ENCODE data around the gene NIPBL.

NIPBL gene

GRCh38 chr5:36875051-36875789 is 1.3 kb upstream of the NIPBL start:
- TF ChIP-seq, protein P1, sequence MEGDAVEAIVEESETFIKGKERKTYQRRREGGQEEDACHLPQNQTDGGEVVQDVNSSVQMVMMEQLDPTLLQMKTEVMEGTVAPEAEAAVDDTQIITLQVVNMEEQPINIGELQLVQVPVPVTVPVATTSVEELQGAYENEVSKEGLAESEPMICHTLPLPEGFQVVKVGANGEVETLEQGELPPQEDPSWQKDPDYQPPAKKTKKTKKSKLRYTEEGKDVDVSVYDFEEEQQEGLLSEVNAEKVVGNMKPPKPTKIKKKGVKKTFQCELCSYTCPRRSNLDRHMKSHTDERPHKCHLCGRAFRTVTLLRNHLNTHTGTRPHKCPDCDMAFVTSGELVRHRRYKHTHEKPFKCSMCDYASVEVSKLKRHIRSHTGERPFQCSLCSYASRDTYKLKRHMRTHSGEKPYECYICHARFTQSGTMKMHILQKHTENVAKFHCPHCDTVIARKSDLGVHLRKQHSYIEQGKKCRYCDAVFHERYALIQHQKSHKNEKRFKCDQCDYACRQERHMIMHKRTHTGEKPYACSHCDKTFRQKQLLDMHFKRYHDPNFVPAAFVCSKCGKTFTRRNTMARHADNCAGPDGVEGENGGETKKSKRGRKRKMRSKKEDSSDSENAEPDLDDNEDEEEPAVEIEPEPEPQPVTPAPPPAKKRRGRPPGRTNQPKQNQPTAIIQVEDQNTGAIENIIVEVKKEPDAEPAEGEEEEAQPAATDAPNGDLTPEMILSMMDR (IDR thresholded peaks at IDR 0.05) = no peak
- Histone ChIP-seq H3K27ac (peak overlapping the region; percentile 96), H3K4me1 (peaks cover 10% of the 10 kb centered on the region), H3K36me3 (ENCODE audit: control insufficient read depth, insufficient read depth, low read length) (no peaks in the 10 kb centered on the region), H3K4me2 (ENCODE audit: low read length) (peak overlapping the region; percentile 71), H3K27me3 (ENCODE audit: control insufficient read depth, insufficient read depth, low read length) (no peaks in the 10 kb centered on the region), H3K79me2 (peaks cover 8% of the 10 kb centered on the region), H3K9ac (peak overlapping the region; percentile 87), H2AFZ (peak overlapping the region; percentile 92), H3K9me3 (ENCODE audit: control insufficient read depth, low read length) (no peaks in the 10 kb centered on the region), H3K4me3 (ENCODE audit: low read depth, low read length) (peak overlapping the region; percentile 94)

GRCh38 chr5:36875790-36876298 is 725 bp upstream of the NIPBL start:
- Histone ChIP-seq H3K9me3 (ENCODE audit: control insufficient read depth, low read length) (no peaks in the 10 kb centered on the region), H3K27ac (peak overlapping the region; percentile 96), H3K27me3 (ENCODE audit: control insufficient read depth, insufficient read depth, low read length) (no peaks in the 10 kb centered on the region), H3K4me3 (ENCODE audit: low read depth, low read length) (peak overlapping the region; percentile 94), H3K9ac (peak overlapping the region; percentile 87), H3K79me2 (peaks cover 8% of the 10 kb centered on the region), H3K4me2 (ENCODE audit: low read length) (peak overlapping the region; percentile 71), H2AFZ (peak overlapping the region; percentile 92), H3K36me3 (ENCODE audit: control insufficient read depth, insufficient read depth, low read length) (no peaks in the 10 kb centered on the region), H3K4me1 (peaks cover 10% of the 10 kb centered on the region)
- TF ChIP-seq, protein P1 (IDR thresholded peaks at IDR 0.05) = peak; percentile 62

DNA sequence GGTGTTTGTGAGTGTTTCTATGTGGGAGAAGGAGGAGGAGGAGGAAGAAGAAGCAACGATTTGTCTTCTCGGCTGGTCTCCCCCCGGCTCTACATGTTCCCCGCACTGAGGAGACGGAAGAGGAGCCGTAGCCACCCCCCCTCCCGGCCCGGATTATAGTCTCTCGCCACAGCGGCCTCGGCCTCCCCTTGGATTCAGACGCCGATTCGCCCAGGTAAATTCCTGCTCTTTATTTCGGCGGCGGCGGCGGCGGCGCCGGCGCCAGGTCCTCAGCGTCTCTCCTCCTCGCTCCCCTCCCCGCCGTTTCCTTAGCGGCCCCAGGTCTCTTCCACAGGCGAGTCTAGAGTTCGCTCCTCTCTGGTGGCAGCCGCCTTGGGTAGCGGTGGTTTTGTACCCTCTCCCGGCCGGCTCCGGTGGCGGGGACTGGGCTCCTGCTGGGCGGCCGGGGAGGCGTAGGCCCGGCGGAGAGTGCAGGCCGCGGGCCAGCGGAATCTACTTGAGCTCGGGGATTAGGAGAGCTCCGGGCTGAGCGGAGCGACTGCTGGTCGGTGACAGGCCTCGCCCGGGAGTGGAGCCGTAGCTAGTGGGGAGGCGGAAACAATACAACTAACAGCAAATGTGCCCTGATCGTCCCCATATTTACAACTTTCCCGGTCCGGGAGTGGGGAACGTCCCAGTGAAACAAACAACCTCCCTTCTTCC is 547 bp downstream of the NIPBL start:
- H3K27ac ChIP-seq = peak overlapping the region; percentile 96
- peaks cover 10% of the 10 kb centered on the region for H3K4me1 ChIP-seq
- peaks cover 15% of the 10 kb centered on the region for H3K79me2 ChIP-seq
- no peaks in the 10 kb centered on the region for H3K36me3 ChIP-seq (ENCODE audit: control insufficient read depth, insufficient read depth, low read length)
- no peaks in the 10 kb centered on the region for H3K27me3 ChIP-seq (ENCODE audit: control insufficient read depth, insufficient read depth, low read length)
- H3K4me2 ChIP-seq (ENCODE audit: low read length) = peak overlapping the region; percentile 96
- H3K9ac ChIP-seq = peak overlapping the region; percentile 87
- TF ChIP-seq, protein P1 (IDR thresholded peaks at IDR 0.05) = no peak
- no peaks in the 10 kb centered on the region for H3K9me3 ChIP-seq (ENCODE audit: control insufficient read depth, low read length)
- peak overlapping the region; percentile 91 for H2AFZ ChIP-seq
- H3K4me3 ChIP-seq (ENCODE audit: low read depth, low read length) = peak overlapping the region; percentile 94

DNA sequence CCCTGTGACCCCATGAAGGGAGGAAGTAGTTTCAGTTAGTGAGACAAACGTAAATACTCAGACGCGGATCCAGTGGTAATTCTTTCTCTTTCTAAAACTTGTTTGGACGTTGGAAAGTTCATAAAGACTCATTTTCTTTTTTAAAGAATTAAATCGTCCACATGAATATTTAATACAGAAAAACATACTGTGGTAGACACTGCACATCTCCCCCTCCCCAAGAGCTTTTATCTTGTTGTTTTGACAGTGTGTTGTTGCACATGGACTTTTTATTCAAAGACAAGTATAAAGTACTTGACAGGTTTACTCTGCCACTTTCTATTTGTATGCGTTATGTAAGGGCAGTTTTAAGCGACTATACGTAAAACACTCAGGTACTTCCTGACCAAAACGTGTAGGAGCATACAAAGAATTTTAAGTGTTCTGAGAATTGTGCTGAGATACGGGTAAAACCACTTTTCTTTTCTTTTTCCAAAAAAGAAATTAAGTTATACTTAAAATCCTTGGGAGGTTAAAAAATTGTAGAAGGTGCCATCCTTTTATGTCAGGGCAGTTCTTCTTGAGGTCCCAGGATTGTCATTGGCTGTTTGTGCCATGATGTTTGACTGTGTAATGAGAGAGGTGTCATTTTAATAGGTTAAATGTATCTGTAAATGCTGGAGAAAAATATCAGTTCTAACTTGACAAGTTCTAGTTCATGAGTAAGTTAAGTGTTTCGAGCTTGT is 1.3 kb downstream of the NIPBL start:
- peak overlapping the region; percentile 94 for H3K4me3 ChIP-seq (ENCODE audit: low read depth, low read length)
- no peaks in the 10 kb centered on the region for H3K27me3 ChIP-seq (ENCODE audit: control insufficient read depth, insufficient read depth, low read length)
- peak overlapping the region; percentile 91 for H2AFZ ChIP-seq
- H3K79me2 ChIP-seq = peaks cover 17% of the 10 kb centered on the region
- peak overlapping the region; percentile 96 for H3K27ac ChIP-seq
- H3K9me3 ChIP-seq (ENCODE audit: control insufficient read depth, low read length) = no peaks in the 10 kb centered on the region
- peak overlapping the region; percentile 87 for H3K9ac ChIP-seq
- TF ChIP-seq, protein P1 (IDR thresholded peaks at IDR 0.05) = no peak
- peak overlapping the region; percentile 96 for H3K4me2 ChIP-seq (ENCODE audit: low read length)
- no peaks in the 10 kb centered on the region for H3K36me3 ChIP-seq (ENCODE audit: control insufficient read depth, insufficient read depth, low read length)
- peaks cover 10% of the 10 kb centered on the region for H3K4me1 ChIP-seq

Data from parathyroid adenoma (tissue), 2 donors.